GM23338 (cell line): ENCODE data around the gene KLC4. TPM values are rescaled to one million over a fixed set of nuclear protein-coding genes. Genes with fewer than 3 reads are reported as not detected.
A peak's percentile ranks its signal among the peaks of the same experiment; 100 is the strongest.

Experiments used
- ATAC-seq: fragments of 200-7000 bp; cut with Tn5 transposase; 3 replicates; pipeline ENCODE4 v1.9.1; 2020
- DNase-seq: peaks from one replicate; pipeline ENCODE4 v3.0.0-alpha.2; 2015; ENCODE audit warnings: low spot score
- H2AFZ ChIP-seq: fragments of 200-600 bp; sonication (generic); 2 replicates; pipeline ENCODE4 v1.8.0; 2016; ENCODE audit warnings: antibody characterized with exemption, mild to moderate bottlenecking, moderate library complexity
- H3F3A ChIP-seq: fragments of 200-600 bp; sonication (generic); replicated peaks from 2 replicates; pipeline ENCODE4 v1.8.0; 2017; ENCODE audit warnings: antibody characterized with exemption, mixed run types, low read depth
- H3K27ac ChIP-seq: fragments of 200-600 bp; sonication (generic); 2 replicates; pipeline ENCODE4 v1.6.1; 2016; ENCODE audit warnings: low read depth
- H3K27me3 ChIP-seq: fragments of 200-600 bp; sonication (generic); 2 replicates; pipeline ENCODE4 v1.8.0; 2016; ENCODE audit warnings: mild to moderate bottlenecking, mixed run types, moderate library complexity; ENCODE audit not compliant: insufficient read depth
- H3K36me3 ChIP-seq: fragments of 200-600 bp; sonication (generic); 2 replicates; pipeline ENCODE4 v1.8.0; 2016; ENCODE audit warnings: mild to moderate bottlenecking; ENCODE audit not compliant: insufficient read depth
- H3K4me1 ChIP-seq: fragments of 200-600 bp; sonication (generic); 2 replicates; pipeline ENCODE4 v1.8.0; 2016; ENCODE audit warnings: mild to moderate bottlenecking, moderate library complexity; ENCODE audit not compliant: insufficient read depth
- H3K4me2 ChIP-seq: fragments of 200-600 bp; sonication (generic); 2 replicates; pipeline ENCODE4 v1.7.1; 2017; ENCODE audit warnings: mixed run types
- H3K4me3 ChIP-seq: fragments of 200-600 bp; sonication (generic); 2 replicates; pipeline ENCODE4 v1.6.1; 2016; ENCODE audit warnings: mixed run types
- H3K79me2 ChIP-seq: fragments of 200-600 bp; sonication (generic); replicated peaks from 2 replicates; pipeline ENCODE4 v1.8.0; 2017; ENCODE audit warnings: mild to moderate bottlenecking; ENCODE audit not compliant: insufficient read depth
- H3K9me2 ChIP-seq: fragments of 200-600 bp; sonication (generic); 2 replicates; pipeline ENCODE4 v1.8.0; 2017; ENCODE audit not compliant: insufficient read depth
- H4K20me1 ChIP-seq: fragments of 200-600 bp; sonication (generic); replicated peaks from 2 replicates; pipeline ENCODE4 v1.8.0; 2017; ENCODE audit warnings: mild to moderate bottlenecking; ENCODE audit not compliant: insufficient read depth
- H3K27ac Mint-ChIP-seq: 2 replicates; pipeline ENCODE4 v1.8.0; 2020; ENCODE audit warnings: inconsistent platforms, mild to moderate bottlenecking, moderate library complexity, mixed read lengths
- H3K27me3 Mint-ChIP-seq: 3 replicates; pipeline ENCODE4 v1.8.0; 2022; ENCODE audit warnings: low read depth, mild to moderate bottlenecking, moderate library complexity, mixed read lengths, inconsistent platforms; ENCODE audit not compliant: insufficient read depth, poor library complexity
- H3K36me3 Mint-ChIP-seq: 3 replicates; pipeline ENCODE4 v1.8.0; 2021; ENCODE audit warnings: low read depth, mild to moderate bottlenecking, inconsistent platforms, moderate library complexity, mixed read lengths
- H3K4me1 Mint-ChIP-seq: 3 replicates; pipeline ENCODE4 v1.8.0; 2020; ENCODE audit warnings: mild to moderate bottlenecking, inconsistent platforms, mixed read lengths
- H3K4me3 Mint-ChIP-seq: 3 replicates; pipeline ENCODE4 v1.8.0; 2021; ENCODE audit warnings: moderate library complexity, mild to moderate bottlenecking, inconsistent platforms, mixed read lengths
- H3K9me3 Mint-ChIP-seq: 3 replicates; pipeline ENCODE4 v1.8.0; 2020; ENCODE audit warnings: moderate library complexity, mild to moderate bottlenecking, inconsistent platforms, mixed read lengths
- CREB1 ChIP-seq: fragments of 250-450 bp; sonication (Bioruptor Pico); IDR thresholded peaks from 2 replicates; pipeline ENCODE4 v1.5.0; 2020; ENCODE audit warnings: low read depth, mild to moderate bottlenecking, moderate library complexity
- EZH2 ChIP-seq: fragments of 200-600 bp; sonication (generic); IDR thresholded peaks from one replicate; pipeline ENCODE4 v1.8.0; 2017; ENCODE audit warnings: antibody characterized with exemption, mild to moderate bottlenecking, low read depth; ENCODE audit not compliant: unreplicated experiment
- EZH2phosphoT487 ChIP-seq: fragments of 200-600 bp; sonication (generic); IDR thresholded peaks from one replicate; pipeline ENCODE4 v1.8.1; 2018; ENCODE audit warnings: antibody characterized with exemption; ENCODE audit not compliant: unreplicated experiment
- JUNB ChIP-seq: IDR thresholded peaks from one replicate; pipeline ENCODE4 v1.6.1; 2016; ENCODE audit warnings: antibody characterized with exemption; ENCODE audit not compliant: unreplicated experiment
- NANOG ChIP-seq: IDR thresholded peaks from 2 replicates; pipeline ENCODE4 v1.6.1; 2016; ENCODE audit warnings: antibody characterized with exemption, borderline replicate concordance
- POLR2AphosphoS5 ChIP-seq: IDR thresholded peaks from 2 replicates; pipeline ENCODE4 v1.6.1; 2016; ENCODE audit warnings: antibody characterized with exemption, low read depth
- REST ChIP-seq: IDR thresholded peaks from one replicate; pipeline ENCODE4 v1.6.1; 2018; ENCODE audit warnings: antibody characterized with exemption; ENCODE audit not compliant: unreplicated experiment
- STAT1 ChIP-seq: IDR thresholded peaks from one replicate; pipeline ENCODE4 v1.6.1; 2016; ENCODE audit warnings: antibody characterized with exemption; ENCODE audit not compliant: unreplicated experiment
- ZNF114 ChIP-seq: fragments of 250-450 bp; sonication (Bioruptor Pico); IDR thresholded peaks from 2 replicates; pipeline ENCODE4 v1.5.0; 2020; ENCODE audit warnings: mild to moderate bottlenecking, moderate library complexity
- ZNF331 ChIP-seq: fragments of 250-450 bp; sonication (Bioruptor Pico); IDR thresholded peaks from 2 replicates; pipeline ENCODE4 v1.5.0; 2020; ENCODE audit warnings: low read depth, mild to moderate bottlenecking, moderate library complexity
- ZNF462 ChIP-seq: fragments of 250-450 bp; sonication (Bioruptor Pico); IDR thresholded peaks from 2 replicates; pipeline ENCODE4 v1.5.0; 2020; ENCODE audit warnings: mild to moderate bottlenecking, moderate library complexity
- polyA plus RNA-seq: library from polyadenylated mRNA; unstranded; fragments of >200 nt; fragmentation: Nextera tagmentation; extraction: Ambion mirVana; gene quantifications from 2 replicates; pipeline ENCODE4 v1.2.1, GENCODE V29; 2016
- total RNA-seq: library from RNA; depleted of rRNA; stranded (reverse); fragments of >200 nt; shearing (Covaris generic); gene quantifications from 2 replicates; pipeline ENCODE4 v1.2.3, GENCODE V29; 2014
- TF ChIP-seq, protein P1 (sequence below), 2 experiments: fragments of 200-600 bp in 1 of 2; sonication (generic) in 1 of 2; conservative IDR thresholded peaks; 2 replicates each; pipeline versions ENCODE4 v1.5.1 to v1.6.1; 2016 to 2017; ENCODE audit warnings: antibody characterized with exemption in 2 of 2, low read depth in 2 of 2, mild to moderate bottlenecking in 2 of 2, moderate library complexity in 1 of 2
- TF ChIP-seq, protein P2 (sequence below): IDR thresholded peaks from 2 replicates; pipeline ENCODE4 v1.6.1; 2016; ENCODE audit warnings: antibody characterized with exemption

KLC4 gene
- total and polyA plus RNA-seq, 2 experiments from 2014 or later = 14.9 to 17.4 TPM

- peaks cover 25% of the 10 kb centered on the region for H4K20me1 ChIP-seq
- Mint-ChIP-seq H3K4me1 (peaks cover 54% of the 10 kb centered on the region), H3K9me3 (no peaks in the 10 kb centered on the region; the same call in 2 of the 3 replicates), H3K27me3 (peaks cover 16% of the 10 kb centered on the region), H3K27ac (no peak overlapping the region), H3K36me3 (peaks cover 9% of the 10 kb centered on the region), H3K4me3 (peak overlapping the region; percentile 82)
- no peaks in the 10 kb centered on the region; the same call in 1 of the 2 replicates for H3K36me3 ChIP-seq
- H3F3A ChIP-seq = 0 out of 2 replicates have a peak, but pooled peaks cover 3% of the 10 kb centered on the region
- no peaks in the 10 kb centered on the region for H3K27me3 ChIP-seq
- peaks cover 37% of the 10 kb centered on the region for H3K79me2 ChIP-seq
- DNase-seq = peak; percentile 45
- H3K4me3 ChIP-seq = peak overlapping the region; percentile 98
- peak overlapping the region; percentile 94; the same call in 1 of the 2 replicates for H2AFZ ChIP-seq
- no peak for TF ChIP-seq EZH2
- TF ChIP-seq ZNF331 (CRISPR knock-in tag) = no peak
- no peak for TF ChIP-seq CREB1
- no peak for TF ChIP-seq POLR2AphosphoS5
- TF ChIP-seq STAT1 = no peak
- TF ChIP-seq NANOG = no peak
- TF ChIP-seq, protein P1, sequence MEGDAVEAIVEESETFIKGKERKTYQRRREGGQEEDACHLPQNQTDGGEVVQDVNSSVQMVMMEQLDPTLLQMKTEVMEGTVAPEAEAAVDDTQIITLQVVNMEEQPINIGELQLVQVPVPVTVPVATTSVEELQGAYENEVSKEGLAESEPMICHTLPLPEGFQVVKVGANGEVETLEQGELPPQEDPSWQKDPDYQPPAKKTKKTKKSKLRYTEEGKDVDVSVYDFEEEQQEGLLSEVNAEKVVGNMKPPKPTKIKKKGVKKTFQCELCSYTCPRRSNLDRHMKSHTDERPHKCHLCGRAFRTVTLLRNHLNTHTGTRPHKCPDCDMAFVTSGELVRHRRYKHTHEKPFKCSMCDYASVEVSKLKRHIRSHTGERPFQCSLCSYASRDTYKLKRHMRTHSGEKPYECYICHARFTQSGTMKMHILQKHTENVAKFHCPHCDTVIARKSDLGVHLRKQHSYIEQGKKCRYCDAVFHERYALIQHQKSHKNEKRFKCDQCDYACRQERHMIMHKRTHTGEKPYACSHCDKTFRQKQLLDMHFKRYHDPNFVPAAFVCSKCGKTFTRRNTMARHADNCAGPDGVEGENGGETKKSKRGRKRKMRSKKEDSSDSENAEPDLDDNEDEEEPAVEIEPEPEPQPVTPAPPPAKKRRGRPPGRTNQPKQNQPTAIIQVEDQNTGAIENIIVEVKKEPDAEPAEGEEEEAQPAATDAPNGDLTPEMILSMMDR (conservative IDR thresholded peaks at IDR 0.05; ENCODE audit: low read depth in 2 of 2) = no peak
- no peak for TF ChIP-seq REST
- no peak for TF ChIP-seq ZNF462 (CRISPR knock-in tag)
- TF ChIP-seq ZNF114 (CRISPR knock-in tag) = no peak
- TF ChIP-seq, protein P2, sequence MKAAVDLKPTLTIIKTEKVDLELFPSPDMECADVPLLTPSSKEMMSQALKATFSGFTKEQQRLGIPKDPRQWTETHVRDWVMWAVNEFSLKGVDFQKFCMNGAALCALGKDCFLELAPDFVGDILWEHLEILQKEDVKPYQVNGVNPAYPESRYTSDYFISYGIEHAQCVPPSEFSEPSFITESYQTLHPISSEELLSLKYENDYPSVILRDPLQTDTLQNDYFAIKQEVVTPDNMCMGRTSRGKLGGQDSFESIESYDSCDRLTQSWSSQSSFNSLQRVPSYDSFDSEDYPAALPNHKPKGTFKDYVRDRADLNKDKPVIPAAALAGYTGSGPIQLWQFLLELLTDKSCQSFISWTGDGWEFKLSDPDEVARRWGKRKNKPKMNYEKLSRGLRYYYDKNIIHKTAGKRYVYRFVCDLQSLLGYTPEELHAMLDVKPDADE = no peak
- no peak for TF ChIP-seq JUNB
- TF ChIP-seq EZH2phosphoT487 = no peak
- H3K4me2 ChIP-seq = peak overlapping the region; percentile 95
- peaks cover 34% of the 10 kb centered on the region for H3K4me1 ChIP-seq
- peak; percentile 17 for ATAC-seq
- no peaks in the 10 kb centered on the region for H3K9me2 ChIP-seq
- peak overlapping the region; percentile 81; the same call in 1 of the 2 replicates for H3K27ac ChIP-seq
Measured at GRCh38 chr6:43074847-43075669, 15.6 kb downstream of the KLC4 start.
